SK-N-SH treated with all-trans-retinoic acid at 6 μM for 48 hours (cell line): ENCODE results near the gene CDK5RAP3.

Source experiments
- ATAC-seq: fragments of 200-7000 bp; cut with Tn5 transposase; 3 replicates; pipeline ENCODE4 v1.9.1; 2020; ENCODE audit warnings: mild to moderate bottlenecking, moderate library complexity
- ARNTL ChIP-seq: fragments of 450-650 bp; formaldehyde crosslinking; IDR thresholded peaks from 2 replicates; pipeline ENCODE4 v1.5.0; 2020; ENCODE audit warnings: low read depth, mild to moderate bottlenecking, moderate library complexity, borderline replicate concordance
- BACH2 ChIP-seq: fragments of 250-450 bp; sonication (Bioruptor Pico); IDR thresholded peaks from 2 replicates; pipeline ENCODE4 v1.9.0; 2021; ENCODE audit warnings: mild to moderate bottlenecking, borderline replicate concordance
- CSDC2 ChIP-seq: fragments of 250-450 bp; sonication (Bioruptor Pico); IDR thresholded peaks from 2 replicates; pipeline ENCODE4 v1.5.0; 2020; ENCODE audit warnings: mild to moderate bottlenecking, moderate library complexity
- ESRRG ChIP-seq: fragments of 250-450 bp; sonication (Bioruptor Pico); IDR thresholded peaks from 2 replicates; pipeline ENCODE4 v1.6.1; 2021; ENCODE audit warnings: mild to moderate bottlenecking
- GLIS3 ChIP-seq: fragments of 250-450 bp; sonication (Bioruptor Pico); IDR thresholded peaks from 2 replicates; pipeline ENCODE4 v1.5.0; 2020; ENCODE audit warnings: mild to moderate bottlenecking, moderate library complexity
- OSR1 ChIP-seq: fragments of 250-450 bp; sonication (Bioruptor Pico); IDR thresholded peaks from 2 replicates; pipeline ENCODE4 v1.8.0; 2022; ENCODE audit warnings: moderate library complexity, mild to moderate bottlenecking, inconsistent platforms
- PPARA ChIP-seq: fragments of 250-450 bp; sonication (Bioruptor Pico); IDR thresholded peaks from 2 replicates; pipeline ENCODE4 v1.5.0; 2020; ENCODE audit warnings: mild to moderate bottlenecking, borderline replicate concordance
- RARB ChIP-seq: fragments of 250-450 bp; sonication (Bioruptor Pico); IDR thresholded peaks from 2 replicates; pipeline ENCODE4 v1.8.0; 2021; ENCODE audit warnings: mild to moderate bottlenecking, moderate library complexity
- SNAI2 ChIP-seq: fragments of 250-450 bp; sonication (Bioruptor Pico); IDR thresholded peaks from 2 replicates; pipeline ENCODE4 v1.5.0; 2020; ENCODE audit warnings: mild to moderate bottlenecking, moderate library complexity
- TCF4 ChIP-seq: fragments of 250-450 bp; sonication (Bioruptor Pico); IDR thresholded peaks from 2 replicates; pipeline ENCODE4 v1.8.0; 2021; ENCODE audit warnings: mild to moderate bottlenecking, moderate library complexity, borderline replicate concordance
- ZC3H10 ChIP-seq: fragments of 250-450 bp; sonication (Bioruptor Pico); IDR thresholded peaks from 2 replicates; pipeline ENCODE4 v1.5.1; 2021; ENCODE audit warnings: mild to moderate bottlenecking, moderate library complexity
- ZFP3 ChIP-seq: fragments of 250-450 bp; sonication (Bioruptor Pico); IDR thresholded peaks from 2 replicates; pipeline ENCODE4 v1.5.0; 2020; ENCODE audit warnings: mild to moderate bottlenecking, moderate library complexity
- ZFP30 ChIP-seq: fragments of 450-650 bp; formaldehyde crosslinking; IDR thresholded peaks from 2 replicates; pipeline ENCODE4 v1.5.0; 2022; ENCODE audit warnings: mild to moderate bottlenecking, moderate library complexity
- ZNF565 ChIP-seq: fragments of 450-650 bp; formaldehyde crosslinking; conservative IDR thresholded peaks from 2 replicates; pipeline ENCODE4 v1.5.0; 2020; ENCODE audit warnings: low read depth, mild to moderate bottlenecking, moderate library complexity
- ZNF8 ChIP-seq: fragments of 450-650 bp; formaldehyde crosslinking; IDR thresholded peaks from 2 replicates; pipeline ENCODE4 v1.5.0; 2020; ENCODE audit warnings: mild to moderate bottlenecking, moderate library complexity
- TF ChIP-seq, protein P1 (sequence below): fragments of 250-450 bp; sonication (Bioruptor Pico); IDR thresholded peaks from 2 replicates; pipeline ENCODE4 v1.5.1; 2020; ENCODE audit warnings: low read depth, mild to moderate bottlenecking, moderate library complexity
- TF ChIP-seq, protein P2 (sequence below): fragments of 250-450 bp; sonication (Bioruptor Pico); IDR thresholded peaks from 2 replicates; pipeline ENCODE4 v1.8.0; 2020; ENCODE audit warnings: mild to moderate bottlenecking, moderate library complexity, borderline replicate concordance
- TF ChIP-seq, protein P3 (sequence below): fragments of 250-450 bp; sonication (Bioruptor Pico); IDR thresholded peaks from 2 replicates; pipeline ENCODE4 v1.5.0; 2020; ENCODE audit warnings: mild to moderate bottlenecking, moderate library complexity
- TF ChIP-seq, protein P4 (sequence below): fragments of 250-450 bp; sonication (Bioruptor Pico); IDR thresholded peaks from 2 replicates; pipeline ENCODE4 v1.8.0; 2021; ENCODE audit warnings: low read depth, mild to moderate bottlenecking, moderate library complexity, borderline replicate concordance

The CDK5RAP3 gene

DNA sequence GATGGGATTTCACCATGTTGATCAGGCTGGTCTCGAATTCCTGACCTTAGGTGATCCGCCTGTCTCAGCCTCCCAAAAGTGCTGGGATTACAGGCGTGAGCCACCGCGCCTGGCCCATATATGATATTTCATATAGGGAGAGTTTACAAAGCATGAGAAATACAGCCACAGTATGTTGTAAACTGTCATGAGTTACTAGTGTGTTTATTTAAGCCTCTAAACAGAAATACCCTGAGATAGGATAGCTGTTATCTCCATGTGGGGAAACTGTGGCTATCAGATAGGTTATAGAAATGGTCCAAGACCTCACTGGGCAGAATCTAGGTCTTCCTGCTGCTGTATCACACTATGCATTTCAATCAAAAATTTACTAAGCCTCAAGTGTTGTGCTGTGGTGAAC, 2.1 kb upstream of the CDK5RAP3 start:
- no peak for TF ChIP-seq TCF4 (CRISPR knock-in tag)
- TF ChIP-seq, protein P1, sequence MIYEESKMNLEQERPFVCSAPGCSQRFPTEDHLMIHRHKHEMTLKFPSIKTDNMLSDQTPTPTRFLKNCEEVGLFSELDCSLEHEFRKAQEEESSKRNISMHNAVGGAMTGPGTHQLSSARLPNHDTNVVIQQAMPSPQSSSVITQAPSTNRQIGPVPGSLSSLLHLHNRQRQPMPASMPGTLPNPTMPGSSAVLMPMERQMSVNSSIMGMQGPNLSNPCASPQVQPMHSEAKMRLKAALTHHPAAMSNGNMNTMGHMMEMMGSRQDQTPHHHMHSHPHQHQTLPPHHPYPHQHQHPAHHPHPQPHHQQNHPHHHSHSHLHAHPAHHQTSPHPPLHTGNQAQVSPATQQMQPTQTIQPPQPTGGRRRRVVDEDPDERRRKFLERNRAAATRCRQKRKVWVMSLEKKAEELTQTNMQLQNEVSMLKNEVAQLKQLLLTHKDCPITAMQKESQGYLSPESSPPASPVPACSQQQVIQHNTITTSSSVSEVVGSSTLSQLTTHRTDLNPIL = no peak
- TF ChIP-seq ZC3H10 = no peak
- TF ChIP-seq ARNTL (CRISPR knock-in tag) = no peak
- no peak for TF ChIP-seq BACH2 (CRISPR knock-in tag)
- TF ChIP-seq GLIS3 (CRISPR knock-in tag) = no peak
- TF ChIP-seq PPARA = no peak
- no peak for TF ChIP-seq ZNF565 (CRISPR knock-in tag)
- TF ChIP-seq, protein P2, sequence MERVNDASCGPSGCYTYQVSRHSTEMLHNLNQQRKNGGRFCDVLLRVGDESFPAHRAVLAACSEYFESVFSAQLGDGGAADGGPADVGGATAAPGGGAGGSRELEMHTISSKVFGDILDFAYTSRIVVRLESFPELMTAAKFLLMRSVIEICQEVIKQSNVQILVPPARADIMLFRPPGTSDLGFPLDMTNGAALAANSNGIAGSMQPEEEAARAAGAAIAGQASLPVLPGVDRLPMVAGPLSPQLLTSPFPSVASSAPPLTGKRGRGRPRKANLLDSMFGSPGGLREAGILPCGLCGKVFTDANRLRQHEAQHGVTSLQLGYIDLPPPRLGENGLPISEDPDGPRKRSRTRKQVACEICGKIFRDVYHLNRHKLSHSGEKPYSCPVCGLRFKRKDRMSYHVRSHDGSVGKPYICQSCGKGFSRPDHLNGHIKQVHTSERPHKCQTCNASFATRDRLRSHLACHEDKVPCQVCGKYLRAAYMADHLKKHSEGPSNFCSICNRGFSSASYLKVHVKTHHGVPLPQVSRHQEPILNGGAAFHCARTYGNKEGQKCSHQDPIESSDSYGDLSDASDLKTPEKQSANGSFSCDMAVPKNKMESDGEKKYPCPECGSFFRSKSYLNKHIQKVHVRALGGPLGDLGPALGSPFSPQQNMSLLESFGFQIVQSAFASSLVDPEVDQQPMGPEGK = no peak
- no peak for TF ChIP-seq SNAI2 (CRISPR knock-in tag)
- TF ChIP-seq ZFP30 (CRISPR knock-in tag) = no peak
- no peak for TF ChIP-seq ZNF8
- no peak for TF ChIP-seq RARB (CRISPR knock-in tag)
- TF ChIP-seq, protein P3, sequence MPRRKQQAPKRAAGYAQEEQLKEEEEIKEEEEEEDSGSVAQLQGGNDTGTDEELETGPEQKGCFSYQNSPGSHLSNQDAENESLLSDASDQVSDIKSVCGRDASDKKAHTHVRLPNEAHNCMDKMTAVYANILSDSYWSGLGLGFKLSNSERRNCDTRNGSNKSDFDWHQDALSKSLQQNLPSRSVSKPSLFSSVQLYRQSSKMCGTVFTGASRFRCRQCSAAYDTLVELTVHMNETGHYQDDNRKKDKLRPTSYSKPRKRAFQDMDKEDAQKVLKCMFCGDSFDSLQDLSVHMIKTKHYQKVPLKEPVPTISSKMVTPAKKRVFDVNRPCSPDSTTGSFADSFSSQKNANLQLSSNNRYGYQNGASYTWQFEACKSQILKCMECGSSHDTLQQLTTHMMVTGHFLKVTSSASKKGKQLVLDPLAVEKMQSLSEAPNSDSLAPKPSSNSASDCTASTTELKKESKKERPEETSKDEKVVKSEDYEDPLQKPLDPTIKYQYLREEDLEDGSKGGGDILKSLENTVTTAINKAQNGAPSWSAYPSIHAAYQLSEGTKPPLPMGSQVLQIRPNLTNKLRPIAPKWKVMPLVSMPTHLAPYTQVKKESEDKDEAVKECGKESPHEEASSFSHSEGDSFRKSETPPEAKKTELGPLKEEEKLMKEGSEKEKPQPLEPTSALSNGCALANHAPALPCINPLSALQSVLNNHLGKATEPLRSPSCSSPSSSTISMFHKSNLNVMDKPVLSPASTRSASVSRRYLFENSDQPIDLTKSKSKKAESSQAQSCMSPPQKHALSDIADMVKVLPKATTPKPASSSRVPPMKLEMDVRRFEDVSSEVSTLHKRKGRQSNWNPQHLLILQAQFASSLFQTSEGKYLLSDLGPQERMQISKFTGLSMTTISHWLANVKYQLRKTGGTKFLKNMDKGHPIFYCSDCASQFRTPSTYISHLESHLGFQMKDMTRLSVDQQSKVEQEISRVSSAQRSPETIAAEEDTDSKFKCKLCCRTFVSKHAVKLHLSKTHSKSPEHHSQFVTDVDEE (CRISPR knock-in tag) = no peak
- TF ChIP-seq ZFP3 (CRISPR knock-in tag) = no peak
- no peak for TF ChIP-seq CSDC2 (CRISPR knock-in tag)
- TF ChIP-seq ESRRG (CRISPR knock-in tag) = no peak
- TF ChIP-seq OSR1 (CRISPR knock-in tag) = no peak
- TF ChIP-seq, protein P4, sequence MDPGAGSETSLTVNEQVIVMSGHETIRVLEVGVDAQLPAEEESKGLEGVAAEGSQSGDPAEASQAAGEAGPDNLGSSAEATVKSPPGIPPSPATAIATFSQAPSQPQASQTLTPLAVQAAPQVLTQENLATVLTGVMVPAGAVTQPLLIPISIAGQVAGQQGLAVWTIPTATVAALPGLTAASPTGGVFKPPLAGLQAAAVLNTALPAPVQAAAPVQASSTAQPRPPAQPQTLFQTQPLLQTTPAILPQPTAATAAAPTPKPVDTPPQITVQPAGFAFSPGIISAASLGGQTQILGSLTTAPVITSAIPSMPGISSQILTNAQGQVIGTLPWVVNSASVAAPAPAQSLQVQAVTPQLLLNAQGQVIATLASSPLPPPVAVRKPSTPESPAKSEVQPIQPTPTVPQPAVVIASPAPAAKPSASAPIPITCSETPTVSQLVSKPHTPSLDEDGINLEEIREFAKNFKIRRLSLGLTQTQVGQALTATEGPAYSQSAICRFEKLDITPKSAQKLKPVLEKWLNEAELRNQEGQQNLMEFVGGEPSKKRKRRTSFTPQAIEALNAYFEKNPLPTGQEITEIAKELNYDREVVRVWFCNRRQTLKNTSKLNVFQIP (CRISPR knock-in tag) = no peak
- ATAC-seq = no peak

DNA sequence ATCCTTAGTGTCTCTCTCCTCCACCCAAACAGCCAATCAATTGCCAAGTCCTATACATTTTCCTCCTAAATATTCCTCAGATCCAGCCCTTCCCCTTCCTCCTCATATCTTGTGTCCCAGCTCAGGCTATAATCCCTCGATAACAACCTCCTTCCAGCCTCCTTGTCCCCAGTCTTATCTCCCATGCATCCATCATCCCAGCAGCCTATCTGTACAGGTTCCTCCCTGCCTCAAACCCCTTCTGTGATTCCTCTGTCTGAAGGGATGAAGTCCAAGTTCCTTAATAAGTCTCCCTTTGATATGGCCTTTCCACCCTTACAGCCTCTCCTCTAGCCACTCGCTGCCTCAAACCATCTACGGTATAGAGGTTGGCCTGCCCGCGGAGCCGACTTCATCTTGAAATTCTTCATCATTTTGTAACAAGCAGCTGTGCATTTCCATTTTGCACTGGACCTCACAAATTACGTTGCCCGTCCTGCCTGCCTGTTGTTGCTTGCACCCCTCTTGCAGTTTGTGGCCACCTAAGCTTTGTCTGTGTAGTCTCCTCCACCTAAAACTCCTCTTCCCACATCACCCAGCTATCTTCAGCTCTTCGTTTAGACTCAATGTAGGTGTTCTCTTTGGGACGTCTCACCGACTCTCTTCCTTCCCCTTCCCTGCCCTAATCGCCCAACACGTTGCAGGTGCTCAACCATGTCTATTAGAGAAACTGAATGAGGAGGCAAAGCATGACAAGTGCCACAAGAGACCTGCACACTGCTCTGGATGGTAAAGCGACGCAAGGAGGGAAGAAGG, 786 bp upstream of the CDK5RAP3 start:
- ATAC-seq = no peak

More for the DNA sequence above, 786 bp upstream of the CDK5RAP3 start:
- 0 out of 2 replicates have a peak, but pooled peaks have one; percentile 52 for TF ChIP-seq GLIS3 (CRISPR knock-in tag)
- TF ChIP-seq, protein P3 (CRISPR knock-in tag) = peak; percentile 64; the same call in 1 of the 2 replicates
- no peak for TF ChIP-seq ARNTL (CRISPR knock-in tag)
- TF ChIP-seq ESRRG (CRISPR knock-in tag) = no peak
